Thyroid gland (tissue), 4 donors: Measurements from ENCODE around the gene TATDN3. TPM values are rescaled to one million over a fixed set of nuclear protein-coding genes. Genes with fewer than 3 reads are reported as not detected.

Source experiments
- DNase-seq, 2 donors: peaks; one replicate each; pipeline ENCODE4 v3.0.0-alpha.2; 2019
- H3K27ac ChIP-seq, 3 donors: fragments of 200-600 bp; sonication (generic); 1 replicate in 2 of 3; 2 replicates in 1 of 3; pipeline ENCODE4 v1.5.1; 2016 to 2019; ENCODE audit warnings: mild to moderate bottlenecking in 1 of 3, moderate library complexity in 1 of 3
- H3K27me3 ChIP-seq: fragments of 200-600 bp; sonication (generic); one replicate; pipeline ENCODE4 v1.5.1; 2019
- H3K36me3 ChIP-seq, 2 donors: fragments of 200-600 bp; sonication (generic); one replicate each; pipeline ENCODE4 v1.5.1; 2016 to 2019
- H3K4me1 ChIP-seq, 2 donors: fragments of 200-600 bp; sonication (generic); one replicate each; pipeline ENCODE4 v1.5.1; 2017 to 2019
- H3K4me3 ChIP-seq, 3 donors: fragments of 200-600 bp; sonication (generic); replicated peaks in 1 of 3; 1 replicate in 2 of 3; 2 replicates in 1 of 3; pipeline ENCODE4 v1.5.1; 2016; ENCODE audit warnings: mild to moderate bottlenecking in 1 of 3
- H3K9me3 ChIP-seq: fragments of 200-600 bp; sonication (generic); one replicate; pipeline ENCODE4 v1.5.1; 2017
- CTCF ChIP-seq, 6 experiments: fragments of 200-600 bp in 3 of 6; fragments of 450-650 bp in 3 of 6; sonication (generic) in 3 of 6; IDR thresholded peaks; one replicate each; pipeline ENCODE4 v1.5.1; 2016 to 2019; ENCODE audit warnings: antibody characterized with exemption in 6 of 6, mild to moderate bottlenecking in 2 of 6, inconsistent platforms in 1 of 6, moderate library complexity in 1 of 6
- POLR2A ChIP-seq, 2 donors: fragments of 450-650 bp; IDR thresholded peaks; one replicate each; pipeline ENCODE4 v1.6.1; 2017; ENCODE audit warnings: antibody characterized with exemption in 2 of 2, mild to moderate bottlenecking in 2 of 2, moderate library complexity in 1 of 2
- WGBS, 2 donors: methylation state at CpG; one replicate each; pipeline ENCODE4 v1.1.5; 2017; 5-methylcytosine and 5-hydroxymethylcytosine counted together
- intact Hi-C: fragments of 100-400 bp; cut with DNase I; formaldehyde crosslinking; loops from one replicate; pipeline ENCODE4 v1.15.1; 2023
- total RNA-seq, 4 donors: library from RNA; depleted of rRNA; stranded (reverse); fragments of >200 nt; gene quantifications; one replicate each; pipeline ENCODE4 v1.2.3, GENCODE V29; 2016

The TATDN3 gene
- total RNA-seq, 4 donors from 2014 or later: 12.1 to 20.2 (median 18.6) TPM

GRCh38 chr1:212820969-212821368 lies 29.3 kb downstream of the TATDN3 start:
- no peaks in the 10 kb centered on the region for H3K27me3 ChIP-seq
- H3K27ac ChIP-seq: no peak overlapping the region
- H3K4me1 ChIP-seq: no peaks in the 10 kb centered on the region
- H3K9me3 ChIP-seq: no peaks in the 10 kb centered on the region
- WGBS, 2 donors: 69 to 76% methylated on average over 2 of the region's 2 CpGs
- TF ChIP-seq CTCF (IDR thresholded peaks at IDR 0.05) (no peak), POLR2A (IDR thresholded peaks at IDR 0.05) (no peak)
- no peak for DNase-seq
- H3K4me3 ChIP-seq: no peak overlapping the region
- no peaks in the 10 kb centered on the region for H3K36me3 ChIP-seq
- intact Hi-C loops: no loop called here

GRCh38 chr1:212822956-212823355 lies 31.3 kb downstream of the TATDN3 start:
- Histone ChIP-seq H3K4me1 (no peaks in the 10 kb centered on the region), H3K4me3 (no peak overlapping the region), H3K27me3 (no peaks in the 10 kb centered on the region), H3K36me3 (no peaks in the 10 kb centered on the region), H3K9me3 (no peaks in the 10 kb centered on the region), H3K27ac (no peak overlapping the region)
- intact Hi-C loops: no loop called here
- no peak for DNase-seq
- TF ChIP-seq POLR2A (IDR thresholded peaks at IDR 0.05): no peak
- no peak for TF ChIP-seq CTCF (IDR thresholded peaks at IDR 0.05)
- WGBS, 2 donors: 100% methylated on average over 3 of the region's 3 CpGs

GRCh38 chr1:212824201-212824600 lies 32.5 kb downstream of the TATDN3 start:
- no peak for DNase-seq
- Histone ChIP-seq H3K27me3 (no peaks in the 10 kb centered on the region), H3K4me1 (no peaks in the 10 kb centered on the region), H3K27ac (no peak overlapping the region), H3K4me3 (no peak overlapping the region), H3K36me3 (no peaks in the 10 kb centered on the region), H3K9me3 (no peaks in the 10 kb centered on the region)
- intact Hi-C loops: no loop called here
- TF ChIP-seq CTCF (IDR thresholded peaks at IDR 0.05): no peak
- WGBS, 2 donors: 94 to 96% methylated on average over 14 to 16 of the region's 16 CpGs

GRCh38 chr1:212825798-212826452 lies 34.2 kb downstream of the TATDN3 start:
- 98% methylated on average over 6 of the region's 6 CpGs for WGBS, 2 donors
- intact Hi-C loops: no loop called here
- H3K4me3 ChIP-seq: no peak overlapping the region
- no peak overlapping the region for H3K27ac ChIP-seq
- no peaks in the 10 kb centered on the region for H3K36me3 ChIP-seq
- H3K4me1 ChIP-seq: no peaks in the 10 kb centered on the region
- no peaks in the 10 kb centered on the region for H3K9me3 ChIP-seq
- no peak for DNase-seq
- TF ChIP-seq CTCF (IDR thresholded peaks at IDR 0.05): no peak
- TF ChIP-seq POLR2A (IDR thresholded peaks at IDR 0.05): no peak
- no peaks in the 10 kb centered on the region for H3K27me3 ChIP-seq

- H3K36me3 ChIP-seq: no peaks in the 10 kb centered on the region
- no peaks in the 10 kb centered on the region for H3K4me1 ChIP-seq
- intact Hi-C loops: no loop called here
- no peak overlapping the region for H3K4me3 ChIP-seq
- 94 to 96% methylated on average over 4 of the region's 4 CpGs for WGBS, 2 donors
- no peak for TF ChIP-seq CTCF (IDR thresholded peaks at IDR 0.05)
- no peak for TF ChIP-seq POLR2A (IDR thresholded peaks at IDR 0.05)
- no peak for DNase-seq
- no peaks in the 10 kb centered on the region for H3K9me3 ChIP-seq
- no peak overlapping the region for H3K27ac ChIP-seq
- H3K27me3 ChIP-seq: no peaks in the 10 kb centered on the region
Observed at GRCh38 chr1:212827171-212827776, 35.6 kb downstream of the TATDN3 start.
